HepG2 (cell line): ENCODE data around the gene CPXM1. TPM values are rescaled to one million over a fixed set of nuclear protein-coding genes. Genes with fewer than 3 reads are reported as not detected.
"Not testable (repeated sequence)": the region's sequence is repeated elsewhere in the genome, so short reads cannot be mapped to it uniquely, and the experiment has no call there.

ENCODE experiments used
- ATAC-seq: fragments of 200-7000 bp; cut with Tn5 transposase; 3 replicates; pipeline ENCODE4 v1.9.1; 2020; ENCODE audit warnings: mild to moderate bottlenecking, moderate library complexity
- BruUV-seq: library from RNA; stranded (reverse); fragments of 400-500 nt; replicated peaks from 2 replicates; lab custom pipeline; 2021; lab: Mats Ljungman, UMichigan
- CTCF ChIA-PET: fragments of 300-600 bp; formaldehyde crosslinking; extraction: SDS; loops from one replicate; lab custom pipeline; 2021; ENCODE audit warnings: low total read pairs, inconsistent platforms, low intra/inter-chr PET ratio; lab: Yijun Ruan, JAX
- POLR2A ChIA-PET: fragments of 350-600 bp; sonication (Branson Sonifier 250); formaldehyde crosslinking; loops from one replicate; lab custom pipeline; 2020; ENCODE audit warnings: antibody characterized with exemption, inconsistent platforms; lab: Yijun Ruan, JAX
- DNase-seq: peaks from one replicate; pipeline ENCODE4 v3.0.0-alpha.2; 2015; ENCODE audit warnings: low spot score
- FAIRE-seq: peaks from 3 replicates; lab custom pipeline; 2011; peaks lifted over from hg19 to GRCh38; lab: Jason Lieb, UNC
- H2AFZ ChIP-seq: one replicate; pipeline ENCODE4 v1.6.1; 2011; ENCODE audit warnings: low read length, inconsistent platforms
- H3K27ac ChIP-seq: fragments of 300-600 bp; 3 replicates; pipeline ENCODE4 v1.8.0; 2011; ENCODE audit warnings: mixed run types, mild to moderate bottlenecking, mixed read lengths, low read length, inconsistent platforms; ENCODE audit not compliant: insufficient read depth; ENCODE audit errors: extremely low read length
- H3K27me3 ChIP-seq, 2 experiments: fragments of 200-600 bp in 1 of 2; 2 replicates in 1 of 2; 3 replicates in 1 of 2; pipeline versions ENCODE4 v1.6.0 to v1.8.0; 2011; ENCODE audit warnings: low read length in 2 of 2, mild to moderate bottlenecking in 2 of 2, moderate library complexity in 2 of 2, inconsistent platforms in 1 of 2; ENCODE audit not compliant: insufficient read depth in 2 of 2, control insufficient read depth in 1 of 2
- H3K36me3 ChIP-seq, 2 experiments: fragments of 200-600 bp in 1 of 2; replicated peaks in 1 of 2; 2 replicates in 1 of 2; 3 replicates in 1 of 2; pipeline versions ENCODE4 v1.5.1 to v1.8.0; 2011; ENCODE audit warnings: low read length in 2 of 2, inconsistent platforms in 1 of 2; ENCODE audit not compliant: insufficient read depth in 2 of 2, control insufficient read depth in 1 of 2
- H3K4me1 ChIP-seq: 2 replicates; pipeline ENCODE4 v1.5.1; 2012; ENCODE audit warnings: low read length, inconsistent platforms; ENCODE audit not compliant: insufficient read depth
- H3K4me2 ChIP-seq: 2 replicates; pipeline ENCODE4 v1.6.0; 2011; ENCODE audit warnings: low read depth, low read length, inconsistent platforms
- H3K4me3 ChIP-seq, 3 experiments: fragments of 200-600 bp in 1 of 3; sonication (generic), shearing (Covaris generic) in 1 of 3; replicated peaks in 1 of 3; 2 replicates each; pipeline ENCODE4 v1.5.1; 2011 to 2016; ENCODE audit warnings: low read length in 3 of 3, inconsistent platforms in 2 of 3, low read depth in 2 of 3, mild to moderate bottlenecking in 2 of 3, control low read depth in 1 of 3, mixed read lengths in 1 of 3; ENCODE audit not compliant: insufficient read depth in 1 of 3
- H3K79me2 ChIP-seq: one replicate; pipeline ENCODE4 v1.6.1; 2011; ENCODE audit warnings: low read length, inconsistent platforms; ENCODE audit not compliant: insufficient read depth
- H3K9ac ChIP-seq: 2 replicates; pipeline ENCODE4 v1.6.0; 2011; ENCODE audit warnings: mild to moderate bottlenecking, low read depth, low read length, inconsistent platforms; ENCODE audit not compliant: insufficient read depth
- H3K9me3 ChIP-seq: 2 replicates; pipeline ENCODE4 v1.5.1; 2012; ENCODE audit warnings: mild to moderate bottlenecking, low read length
- H4K20me1 ChIP-seq: 2 replicates; pipeline ENCODE4 v1.6.0; 2011; ENCODE audit warnings: inconsistent platforms, mild to moderate bottlenecking, low read length, moderate library complexity; ENCODE audit not compliant: insufficient read depth
- JUND ChIP-seq: sonication (generic); formaldehyde crosslinking; IDR thresholded peaks from 2 replicates; pipeline ENCODE4 v1.8.0; 2022; ENCODE audit warnings: mild to moderate bottlenecking, missing genetic modification reagents
- NR2F6 ChIP-seq, 2 experiments: IDR thresholded peaks; 2 replicates each; pipeline ENCODE4 v1.6.1; 2016; ENCODE audit warnings: antibody characterized with exemption in 1 of 2, mild to moderate bottlenecking in 1 of 2
- SOX5 ChIP-seq: IDR thresholded peaks from 2 replicates; pipeline ENCODE4 v1.6.1; 2016; ENCODE audit warnings: borderline replicate concordance
- TBX3 ChIP-seq: fragments of 450-650 bp; IDR thresholded peaks from 2 replicates; pipeline ENCODE4 v1.6.1; 2017; ENCODE audit warnings: antibody characterized with exemption, mild to moderate bottlenecking, inconsistent platforms, borderline replicate concordance
- TFAP4 ChIP-seq: sonication (generic); IDR thresholded peaks from 2 replicates; pipeline ENCODE4 v1.6.1; 2016; ENCODE audit warnings: low read depth, borderline replicate concordance
- WGBS: methylation state at CpG from one replicate; pipeline ENCODE4 v1.1.6; 2017; ENCODE audit warnings: low lambda C conversion rate; 5-methylcytosine and 5-hydroxymethylcytosine counted together
- in situ Hi-C: cut with HindIII; loops from 2 replicates; pipeline ENCODE4 v1.10.0; 2017; ENCODE audit warnings: low pct_unique_long_range_greater_than_20kb; ENCODE audit not compliant: extremely low pct_ligation_motif_present
- intact Hi-C: fragments of 100-400 bp; cut with micrococcal nuclease; formaldehyde crosslinking; loops from one replicate; pipeline ENCODE4 v1.10.0; 2022; ENCODE audit not compliant: unreplicated experiment
- polyA plus RNA-seq, 8 experiments: library from polyadenylated mRNA; depleted of rRNA in 3 of 8; stranded (reverse) in 7 of 8; unstranded in 1 of 8; fragments of >200 nt; fragmentation: Illumina TruSeq in 4 of 8; extraction: Trizol in 4 of 8; gene quantifications; 2 replicates each; pipeline versions ENCODE4 v1.2.1 to v1.2.3, GENCODE V29; 2011 to 2016; ENCODE audit warnings: low read depth in 4 of 8, missing spikeins in 1 of 8, mixed read lengths in 1 of 8; ENCODE audit not compliant: insufficient read depth in 1 of 8
- total RNA-seq, 5 experiments: library from RNA; depleted of rRNA; stranded (reverse); fragments of >200 nt; fragmentation: Illumina TruSeq; extraction: Trizol; gene quantifications; 2 replicates each; pipeline ENCODE4 v1.2.3, GENCODE V29; 2016; ENCODE audit warnings: low read depth in 1 of 5
- TF ChIP-seq, protein P1 (sequence below): IDR thresholded peaks from 2 replicates; pipeline ENCODE4 v1.6.1; 2016; ENCODE audit warnings: low read depth, borderline replicate concordance
- TF ChIP-seq, protein P2 (sequence below): sonication (generic); formaldehyde crosslinking; IDR thresholded peaks from 2 replicates; pipeline ENCODE4 v1.9.0; 2021; ENCODE audit warnings: mild to moderate bottlenecking, missing genetic modification reagents

CPXM1 gene
- total and polyA plus RNA-seq, 2 of the 13 experiments (the other 11 are each of a cell fraction or from before 2014, with no cell fraction given) = 0.07 TPM; not detected in 1

- no peak for TF ChIP-seq TBX3
- no peak for TF ChIP-seq NR2F6 (IDR thresholded peaks at IDR 0.05)
- no peak for TF ChIP-seq NR2F6 (CRISPR knock-in tag; IDR thresholded peaks at IDR 0.05)
- TF ChIP-seq, protein P1, sequence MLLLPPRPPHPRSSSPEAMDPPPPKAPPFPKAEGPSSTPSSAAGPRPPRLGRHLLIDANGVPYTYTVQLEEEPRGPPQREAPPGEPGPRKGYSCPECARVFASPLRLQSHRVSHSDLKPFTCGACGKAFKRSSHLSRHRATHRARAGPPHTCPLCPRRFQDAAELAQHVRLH (CRISPR knock-in tag) = no peak
- no peak for TF ChIP-seq JUND (CRISPR knock-in tag)
- TF ChIP-seq TFAP4 = no peak
These were observed 11.8 kb upstream of the CPXM1 start (continued) for GRCh38 chr20:2812189-2812588.

- Histone ChIP-seq H4K20me1 (no peaks in the 10 kb centered on the region), H2AFZ (no peak overlapping the region), H3K79me2 (no peaks in the 10 kb centered on the region), H3K4me3 (no peak overlapping the region), H3K27me3 (peaks cover 0 to 64% of the 10 kb centered on the region in 2 experiments), H3K9me3 (0 out of 2 replicates have a peak, but pooled peaks cover 5% of the 10 kb centered on the region), H3K9ac (no peak overlapping the region), H3K36me3 (no peaks in the 10 kb centered on the region), H3K4me1 (peaks cover 8% of the 10 kb centered on the region), H3K4me2 (no peak overlapping the region), H3K27ac (no peak overlapping the region)
- in situ Hi-C loops = no loop called here
- intact Hi-C loops = no loop called here
- FAIRE-seq = no peak
- BruUV-seq = no TSS peak
- WGBS = 57% methylated on average over 10 of the region's 10 CpGs
- no peak for ATAC-seq
- CTCF ChIA-PET = no interaction called here
- DNase-seq = no peak
- POLR2A ChIA-PET = no interaction called here
- TF ChIP-seq, protein P2, sequence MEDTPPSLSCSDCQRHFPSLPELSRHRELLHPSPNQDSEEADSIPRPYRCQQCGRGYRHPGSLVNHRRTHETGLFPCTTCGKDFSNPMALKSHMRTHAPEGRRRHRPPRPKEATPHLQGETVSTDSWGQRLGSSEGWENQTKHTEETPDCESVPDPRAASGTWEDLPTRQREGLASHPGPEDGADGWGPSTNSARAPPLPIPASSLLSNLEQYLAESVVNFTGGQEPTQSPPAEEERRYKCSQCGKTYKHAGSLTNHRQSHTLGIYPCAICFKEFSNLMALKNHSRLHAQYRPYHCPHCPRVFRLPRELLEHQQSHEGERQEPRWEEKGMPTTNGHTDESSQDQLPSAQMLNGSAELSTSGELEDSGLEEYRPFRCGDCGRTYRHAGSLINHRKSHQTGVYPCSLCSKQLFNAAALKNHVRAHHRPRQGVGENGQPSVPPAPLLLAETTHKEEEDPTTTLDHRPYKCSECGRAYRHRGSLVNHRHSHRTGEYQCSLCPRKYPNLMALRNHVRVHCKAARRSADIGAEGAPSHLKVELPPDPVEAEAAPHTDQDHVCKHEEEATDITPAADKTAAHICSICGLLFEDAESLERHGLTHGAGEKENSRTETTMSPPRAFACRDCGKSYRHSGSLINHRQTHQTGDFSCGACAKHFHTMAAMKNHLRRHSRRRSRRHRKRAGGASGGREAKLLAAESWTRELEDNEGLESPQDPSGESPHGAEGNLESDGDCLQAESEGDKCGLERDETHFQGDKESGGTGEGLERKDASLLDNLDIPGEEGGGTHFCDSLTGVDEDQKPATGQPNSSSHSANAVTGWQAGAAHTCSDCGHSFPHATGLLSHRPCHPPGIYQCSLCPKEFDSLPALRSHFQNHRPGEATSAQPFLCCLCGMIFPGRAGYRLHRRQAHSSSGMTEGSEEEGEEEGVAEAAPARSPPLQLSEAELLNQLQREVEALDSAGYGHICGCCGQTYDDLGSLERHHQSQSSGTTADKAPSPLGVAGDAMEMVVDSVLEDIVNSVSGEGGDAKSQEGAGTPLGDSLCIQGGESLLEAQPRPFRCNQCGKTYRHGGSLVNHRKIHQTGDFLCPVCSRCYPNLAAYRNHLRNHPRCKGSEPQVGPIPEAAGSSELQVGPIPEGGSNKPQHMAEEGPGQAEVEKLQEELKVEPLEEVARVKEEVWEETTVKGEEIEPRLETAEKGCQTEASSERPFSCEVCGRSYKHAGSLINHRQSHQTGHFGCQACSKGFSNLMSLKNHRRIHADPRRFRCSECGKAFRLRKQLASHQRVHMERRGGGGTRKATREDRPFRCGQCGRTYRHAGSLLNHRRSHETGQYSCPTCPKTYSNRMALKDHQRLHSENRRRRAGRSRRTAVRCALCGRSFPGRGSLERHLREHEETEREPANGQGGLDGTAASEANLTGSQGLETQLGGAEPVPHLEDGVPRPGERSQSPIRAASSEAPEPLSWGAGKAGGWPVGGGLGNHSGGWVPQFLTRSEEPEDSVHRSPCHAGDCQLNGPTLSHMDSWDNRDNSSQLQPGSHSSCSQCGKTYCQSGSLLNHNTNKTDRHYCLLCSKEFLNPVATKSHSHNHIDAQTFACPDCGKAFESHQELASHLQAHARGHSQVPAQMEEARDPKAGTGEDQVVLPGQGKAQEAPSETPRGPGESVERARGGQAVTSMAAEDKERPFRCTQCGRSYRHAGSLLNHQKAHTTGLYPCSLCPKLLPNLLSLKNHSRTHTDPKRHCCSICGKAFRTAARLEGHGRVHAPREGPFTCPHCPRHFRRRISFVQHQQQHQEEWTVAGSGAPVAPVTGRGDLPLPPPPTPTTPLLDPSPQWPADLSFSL (CRISPR knock-in tag) = no peak
- no peak for TF ChIP-seq SOX5 (CRISPR knock-in tag)
These were observed 9.3 kb upstream of the CPXM1 start for GRCh38 chr20:2809690-2810089.

DNA sequence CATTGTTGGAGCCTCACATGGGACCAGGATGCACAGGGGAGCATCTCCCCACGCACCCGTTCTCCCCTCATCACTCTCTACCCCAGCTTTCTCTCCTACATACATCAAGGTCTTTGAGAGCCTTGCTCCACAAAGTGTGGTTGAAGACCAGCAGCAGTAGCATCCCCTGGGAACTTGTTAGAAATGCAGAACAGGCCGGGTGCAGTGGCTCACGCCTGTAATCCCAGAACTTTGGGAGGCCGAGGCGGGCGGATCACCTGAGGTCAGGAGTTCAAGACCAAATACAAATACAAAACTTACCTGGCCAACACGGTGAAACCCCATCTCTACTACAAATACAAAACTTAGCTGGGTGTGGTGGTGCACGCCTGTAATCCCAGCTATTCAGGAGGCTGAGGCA, 7.5 kb upstream of the CPXM1 start:
- H3K79me2 ChIP-seq, H2AFZ ChIP-seq, H3K4me2 ChIP-seq, FAIRE-seq, H3K9me3 ChIP-seq, H3K36me3 ChIP-seq, H3K9ac ChIP-seq, CTCF ChIA-PET, DNase-seq, H3K4me3 ChIP-seq, ATAC-seq, POLR2A ChIA-PET, intact Hi-C loops, BruUV-seq, H4K20me1 ChIP-seq, H3K4me1 ChIP-seq, in situ Hi-C loops, H3K27ac ChIP-seq: not testable (repeated sequence)
- WGBS = 18% methylated on average over 9 of the region's 9 CpGs
- H3K27me3 ChIP-seq = peaks cover 0 to 60% of the 10 kb centered on the region in 2 experiments
